Measurements from ENCODE around the gene THAP11. TPM values are rescaled to one million over a fixed set of nuclear protein-coding genes. Genes with fewer than 3 reads are reported as not detected.
A peak's percentile ranks its signal among the peaks of the same experiment; 100 is the strongest.

THAP11 gene
- 42.6 and 50.7 TPM in 2 replicates for polyA plus RNA-seq
- polyA minus RNA-seq, result 38.9 and 44.1 TPM in 2 replicates

GRCh38 chr16:67841816-67842508 lies at the start of gene THAP11:
Gene THAP11 (plus strand): TSS chr16:67842320. CDS start chr16:67842555, 235 bp downstream.
- Histone ChIP-seq H3K9me3 (ENCODE audit: low read length) (no peaks in the 10 kb centered on the region), H2AFZ (ENCODE audit: low read depth, low read length) (peak within 1 kb of the TSS; percentile 73), H3K9me2 (ENCODE audit: insufficient read depth, low read length) (no peaks in the 10 kb centered on the region), H3K79me2 (replicated peaks; ENCODE audit: insufficient read depth, low read length) (peaks cover 26% of the 10 kb centered on the region), H3K27me3 (ENCODE audit: insufficient read depth, low read depth, low read length) (no peaks in the 10 kb centered on the region), H4K20me1 (ENCODE audit: insufficient read depth) (no peaks in the 10 kb centered on the region), H3K4me2 (ENCODE audit: low read length) (peak within 1 kb of the TSS; percentile 79), H3K27ac (ENCODE audit: low read length) (peak within 1 kb of the TSS; percentile 97), H3K9ac (ENCODE audit: low read length) (peak within 1 kb of the TSS; percentile 96), H3K36me3 (ENCODE audit: insufficient read depth, low read length) (no peaks in the 10 kb centered on the region), H3F3A (ENCODE audit: insufficient read depth, low read length, poor library complexity, severe bottlenecking) (no peaks in the 10 kb centered on the region), H3K4me3 (ENCODE audit: low read length) (peak within 1 kb of the TSS; percentile 97)
- TF ChIP-seq MXI1 (conservative IDR thresholded peaks at IDR 0.05; ENCODE audit: poor library complexity, severe bottlenecking) (peak; percentile 75), REST (IDR thresholded peaks at IDR 0.05; ENCODE audit: borderline replicate concordance) (no peak), RAD21 (conservative IDR thresholded peaks at IDR 0.05) (no peak), EZH2 (IDR thresholded peaks at IDR 0.05; ENCODE audit: borderline replicate concordance, insufficient read depth, low read length, poor library complexity, severe bottlenecking) (no peak), SMC3 (conservative IDR thresholded peaks at IDR 0.05; ENCODE audit: poor library complexity) (peak; percentile 64), CTCF (IDR thresholded peaks at IDR 0.05; ENCODE audit: poor library complexity, severe bottlenecking) (peak; percentile 98), EP300 (conservative IDR thresholded peaks at IDR 0.05; ENCODE audit: poor library complexity, severe bottlenecking) (peak; percentile 18), TAF1 (IDR thresholded peaks at IDR 0.05; ENCODE audit: low read depth) (peak; percentile 33), POLR2AphosphoS5 (IDR thresholded peaks at IDR 0.05) (peak; percentile 38)

- H3K27me3 ChIP-seq (ENCODE audit: insufficient read depth, low read depth, low read length), result no peaks in the 10 kb centered on the region
- H4K20me1 ChIP-seq (ENCODE audit: insufficient read depth), result no peaks in the 10 kb centered on the region
- no peak overlapping the region for H3K27ac ChIP-seq (ENCODE audit: low read length)
- H3K9me2 ChIP-seq (ENCODE audit: insufficient read depth, low read length), result no peaks in the 10 kb centered on the region
- no peak for TF ChIP-seq EZH2 (IDR thresholded peaks at IDR 0.05; ENCODE audit: borderline replicate concordance, insufficient read depth, low read length, poor library complexity, severe bottlenecking)
- no peak for TF ChIP-seq RAD21 (conservative IDR thresholded peaks at IDR 0.05)
- TF ChIP-seq CTCF (IDR thresholded peaks at IDR 0.05; ENCODE audit: poor library complexity, severe bottlenecking), result no peak
- TF ChIP-seq POLR2AphosphoS5 (IDR thresholded peaks at IDR 0.05), result no peak
- TF ChIP-seq TAF1 (IDR thresholded peaks at IDR 0.05; ENCODE audit: low read depth), result no peak
- no peak for TF ChIP-seq SMC3 (conservative IDR thresholded peaks at IDR 0.05; ENCODE audit: poor library complexity)
- TF ChIP-seq MXI1 (conservative IDR thresholded peaks at IDR 0.05; ENCODE audit: poor library complexity, severe bottlenecking), result no peak
- TF ChIP-seq REST (IDR thresholded peaks at IDR 0.05; ENCODE audit: borderline replicate concordance), result no peak
- no peak for TF ChIP-seq EP300 (conservative IDR thresholded peaks at IDR 0.05; ENCODE audit: poor library complexity, severe bottlenecking)
- no peaks in the 10 kb centered on the region for H3K36me3 ChIP-seq (ENCODE audit: insufficient read depth, low read length)
- H3K79me2 ChIP-seq (replicated peaks; ENCODE audit: insufficient read depth, low read length), result peaks cover 35% of the 10 kb centered on the region
- no peak overlapping the region for H3K9ac ChIP-seq (ENCODE audit: low read length)
- no peaks in the 10 kb centered on the region for H3F3A ChIP-seq (ENCODE audit: insufficient read depth, low read length, poor library complexity, severe bottlenecking)
- no peaks in the 10 kb centered on the region for H3K9me3 ChIP-seq (ENCODE audit: low read length)
- H3K4me2 ChIP-seq (ENCODE audit: low read length), result no peak overlapping the region
- H2AFZ ChIP-seq (ENCODE audit: low read depth, low read length), result no peak overlapping the region
- no peak overlapping the region for H3K4me3 ChIP-seq (ENCODE audit: low read length)
Observed at GRCh38 chr16:67796099-67796718, 45.9 kb upstream of the THAP11 start.

Measured in neural cell (in vitro differentiated cells).